ENCODE measurements around the gene SH3RF3. TPM values are rescaled to one million over a fixed set of nuclear protein-coding genes. Genes with fewer than 3 reads are reported as not detected.

Gene SH3RF3
- total and polyA plus RNA-seq, 2 of the 13 experiments (the other 11 are each of a cell fraction or from before 2014, with no cell fraction given), result 0.04 TPM; not detected in 1

GRCh38 chr2:109374548-109375130 is 245.6 kb downstream of the SH3RF3 start:
- in situ Hi-C loops (cut with HindIII; ENCODE audit: extremely low pct_ligation_motif_present, low pct_unique_long_range_greater_than_20kb), result no loop called here
- no peak overlapping the region for H3K9ac ChIP-seq (ENCODE audit: insufficient read depth, low read depth, low read length)
- TF ChIP-seq KAT7 (CRISPR knock-in tag; IDR thresholded peaks at IDR 0.05; ENCODE audit: borderline replicate concordance) (no peak), SALL1 (CRISPR knock-in tag; IDR thresholded peaks at IDR 0.05) (no peak), ZNF3 (CRISPR knock-in tag; IDR thresholded peaks at IDR 0.05) (no peak), KLF16 (CRISPR knock-in tag; IDR thresholded peaks at IDR 0.05) (no peak), AHR (CRISPR knock-in tag; IDR thresholded peaks at IDR 0.05) (no peak), GZF1 (CRISPR knock-in tag; IDR thresholded peaks at IDR 0.05) (no peak), PAX8 (CRISPR knock-in tag; IDR thresholded peaks at IDR 0.05; ENCODE audit: borderline replicate concordance) (no peak), ZNF280D (CRISPR knock-in tag; IDR thresholded peaks at IDR 0.05) (no peak), ZUFSP (CRISPR knock-in tag; IDR thresholded peaks at IDR 0.05; ENCODE audit: borderline replicate concordance) (no peak), KMT2A (CRISPR knock-in tag; IDR thresholded peaks at IDR 0.05) (no peak), ZNF430 (CRISPR knock-in tag; IDR thresholded peaks at IDR 0.05) (no peak), ZNF460 (CRISPR knock-in tag; IDR thresholded peaks at IDR 0.05; ENCODE audit: borderline replicate concordance) (no peak), HNRNPUL1 (IDR thresholded peaks at IDR 0.05; ENCODE audit: low read depth, low read length) (no peak), MIER3 (CRISPR knock-in tag; IDR thresholded peaks at IDR 0.05; ENCODE audit: borderline replicate concordance) (no peak), ATF1 (CRISPR knock-in tag; IDR thresholded peaks at IDR 0.05) (no peak), SKI (IDR thresholded peaks at IDR 0.05; ENCODE audit: partially characterized antibody) (no peak), RBM22 (optimal IDR thresholded peaks at IDR 0.05; ENCODE audit: low read length) (no peak)
- H2AFZ ChIP-seq (ENCODE audit: low read length), result no peak overlapping the region
- H3K9me3 ChIP-seq (ENCODE audit: low read length), result no peaks in the 10 kb centered on the region
- ChIA-PET POLR2A (no interaction called here), CTCF (ENCODE audit: low intra/inter-chr PET ratio, low total read pairs) (no interaction called here)
- no peaks in the 10 kb centered on the region for H3K4me1 ChIP-seq (ENCODE audit: insufficient read depth, low read length)
- WGBS (ENCODE audit: low lambda C conversion rate), result 53% methylated on average over 13 of the region's 16 CpGs
- FAIRE-seq (no peak), DNase-seq (ENCODE audit: low spot score) (no peak), ATAC-seq (no peak)
- H3K4me3 ChIP-seq (replicated peaks in 1 of 3; ENCODE audit: insufficient read depth in 1 of 3, low read depth in 2 of 3, low read length in 3 of 3), result no peak overlapping the region
- no peak overlapping the region for H3K4me2 ChIP-seq (ENCODE audit: low read depth, low read length)
- no peak overlapping the region for H3K27ac ChIP-seq (ENCODE audit: extremely low read length, insufficient read depth, low read length)
- no TSS peak for BruUV-seq (replicated peaks)
- H3K27me3 ChIP-seq (ENCODE audit: control insufficient read depth in 1 of 2, insufficient read depth in 2 of 2, low read length in 2 of 2), result peaks cover 2 to 15% of the 10 kb centered on the region in 2 experiments; a peak in 2 of 5 replicates
- H3K79me2 ChIP-seq (ENCODE audit: insufficient read depth, low read length), result no peaks in the 10 kb centered on the region
- no peaks in the 10 kb centered on the region for H4K20me1 ChIP-seq (ENCODE audit: insufficient read depth, low read length)
- H3K36me3 ChIP-seq (replicated peaks in 1 of 2; ENCODE audit: control insufficient read depth in 1 of 2, insufficient read depth in 2 of 2, low read length in 2 of 2), result no peaks in the 10 kb centered on the region
- intact Hi-C loops (cut with micrococcal nuclease; ENCODE audit: unreplicated experiment), result no loop called here
